H1 (cell line): ENCODE measurements around the gene TMEM40. TPM values are rescaled to one million over a fixed set of nuclear protein-coding genes. Genes with fewer than 3 reads are reported as not detected.
A peak's percentile ranks its signal among the peaks of the same experiment; 100 is the strongest.

Source experiments
- CTCF ChIA-PET: fragments of 300-600 bp; sonication (Branson Sonifier 250); formaldehyde crosslinking; loops from one replicate; lab custom pipeline; 2021; ENCODE audit not compliant: partially characterized antibody; lab: Charles Lee
- POLR2A ChIA-PET: fragments of 300-600 bp; sonication (Branson Sonifier 250); formaldehyde crosslinking; loops from one replicate; lab custom pipeline; 2021; ENCODE audit warnings: inconsistent platforms; ENCODE audit not compliant: partially characterized antibody; lab: Charles Lee
- DNase-seq, 2 experiments: peaks; one replicate each; pipeline versions ENCODE4 v3.0.0 to v3.0.0-alpha.2; 2010 to 2022; ENCODE audit warnings: low spot score in 2 of 2, low read depth in 1 of 2, mixed read lengths in 1 of 2
- FAIRE-seq: peaks from 2 replicates; lab custom pipeline; 2011; peaks lifted over from hg19 to GRCh38; lab: Jason Lieb, UNC
- H2AFZ ChIP-seq: 2 replicates; pipeline ENCODE4 v1.8.1; 2012; ENCODE audit warnings: low read length, inconsistent platforms
- H2AK5ac ChIP-seq: 2 replicates; pipeline ENCODE4 v1.6.1; 2013; ENCODE audit warnings: low read depth, low read length
- H2BK120ac ChIP-seq: replicated peaks from 2 replicates; pipeline ENCODE3; 2013; ENCODE audit warnings: low read depth, low read length, inconsistent platforms
- H2BK12ac ChIP-seq: 2 replicates; pipeline ENCODE4 v1.6.1; 2013; ENCODE audit warnings: low read depth, low read length
- H2BK15ac ChIP-seq: 2 replicates; pipeline ENCODE4 v1.6.1; 2013; ENCODE audit warnings: low read length
- H2BK20ac ChIP-seq: 2 replicates; pipeline ENCODE4 v1.6.1; 2013; ENCODE audit warnings: low read length
- H2BK5ac ChIP-seq: 2 replicates; pipeline ENCODE4 v1.6.1; 2013; ENCODE audit warnings: low read depth, low read length
- H3K14ac ChIP-seq: 2 replicates; pipeline ENCODE4 v1.6.1; 2013; ENCODE audit warnings: inconsistent platforms; ENCODE audit not compliant: insufficient read length
- H3K18ac ChIP-seq: 2 replicates; pipeline ENCODE4 v1.6.1; 2013; ENCODE audit warnings: low read length; ENCODE audit errors: extremely low read depth
- H3K23ac ChIP-seq: 2 replicates; pipeline ENCODE4 v1.6.1; 2013; ENCODE audit warnings: inconsistent platforms; ENCODE audit not compliant: insufficient read length
- H3K23me2 ChIP-seq: 2 replicates; pipeline ENCODE4 v1.6.1; 2013; ENCODE audit warnings: low read depth, low read length
- H3K27ac ChIP-seq: 2 replicates; pipeline ENCODE4 v1.6.1; 2011; ENCODE audit warnings: low read depth, low read length, inconsistent platforms
- H3K27me3 ChIP-seq, 4 experiments: replicated peaks in 1 of 4; 1 replicate in 1 of 4; 2 replicates in 3 of 4; pipeline versions ENCODE4 v1.6.1 to v1.8.1; 2011 to 2013; ENCODE audit warnings: low read length in 3 of 4, mild to moderate bottlenecking in 3 of 4, inconsistent platforms in 2 of 4, mixed read lengths in 2 of 4, moderate library complexity in 1 of 4; ENCODE audit not compliant: control insufficient read depth in 3 of 4, insufficient read depth in 3 of 4; ENCODE audit errors: extremely low read depth in 1 of 4
- H3K36me3 ChIP-seq, 4 experiments: 2 replicates each; pipeline versions ENCODE4 v1.6.1 to v1.8.1; 2011 to 2013; ENCODE audit warnings: mild to moderate bottlenecking in 4 of 4, low read length in 3 of 4, moderate library complexity in 2 of 4, control low read depth in 1 of 4, inconsistent platforms in 1 of 4; ENCODE audit not compliant: insufficient read depth in 4 of 4, control insufficient read depth in 2 of 4
- H3K4ac ChIP-seq: replicated peaks from 2 replicates; pipeline ENCODE3; 2013; ENCODE audit warnings: low read length, low read depth, mixed read lengths, inconsistent platforms; ENCODE audit not compliant: insufficient read length
- H3K4me1 ChIP-seq, 4 experiments: replicated peaks in 1 of 4; 1 replicate in 1 of 4; 2 replicates in 3 of 4; pipeline versions ENCODE4 v1.6.1 to v1.8.1; 2011 to 2013; ENCODE audit warnings: low read length in 3 of 4, inconsistent platforms in 2 of 4, mixed read lengths in 1 of 4; ENCODE audit not compliant: insufficient read depth in 4 of 4, control insufficient read depth in 3 of 4
- H3K4me2 ChIP-seq, 2 experiments: 2 replicates each; pipeline versions ENCODE4 v1.6.1 to v1.8.1; 2011 to 2013; ENCODE audit warnings: low read depth in 2 of 2, low read length in 2 of 2, control low read depth in 1 of 2, inconsistent platforms in 1 of 2, mild to moderate bottlenecking in 1 of 2; ENCODE audit not compliant: insufficient read depth in 1 of 2
- H3K4me3 ChIP-seq, 4 experiments: fragments of 200-600, 300-600 bp in 1 of 4; sonication (generic), shearing (Covaris generic), sonication (Bioruptor Twin) in 1 of 4; 2 replicates each; pipeline versions ENCODE4 v1.5.1 to v1.8.1; 2011 to 2016; ENCODE audit warnings: low read length in 4 of 4, low read depth in 3 of 4, control low read depth in 2 of 4, inconsistent platforms in 2 of 4, mild to moderate bottlenecking in 2 of 4, mixed read lengths in 1 of 4, moderate library complexity in 1 of 4; ENCODE audit not compliant: insufficient read depth in 2 of 4; ENCODE audit errors: extremely low read depth in 1 of 4
- H3K56ac ChIP-seq: replicated peaks from 2 replicates; pipeline ENCODE3; 2013; ENCODE audit warnings: low read depth, mild to moderate bottlenecking, mixed read lengths, low read length, inconsistent platforms; ENCODE audit not compliant: insufficient read length
- H3K79me1 ChIP-seq: 2 replicates; pipeline ENCODE4 v1.6.1; 2013; ENCODE audit warnings: low read depth, low read length, control low read depth
- H3K79me2 ChIP-seq, 2 experiments: 2 replicates each; pipeline versions ENCODE4 v1.6.1 to v1.8.1; 2012 to 2013; ENCODE audit warnings: low read length in 2 of 2, mild to moderate bottlenecking in 2 of 2, inconsistent platforms in 1 of 2; ENCODE audit not compliant: insufficient read depth in 2 of 2, control insufficient read depth in 1 of 2
- H3K9ac ChIP-seq, 4 experiments: replicated peaks in 1 of 4; 1 replicate in 1 of 4; 2 replicates in 3 of 4; pipeline versions ENCODE4 v1.6.1 to v1.8.1; 2011 to 2013; ENCODE audit warnings: low read depth in 3 of 4, low read length in 3 of 4, control low read depth in 2 of 4, mild to moderate bottlenecking in 2 of 4, moderate library complexity in 2 of 4, inconsistent platforms in 1 of 4; ENCODE audit errors: extremely low read depth in 1 of 4
- H3K9me3 ChIP-seq, 2 experiments: 2 replicates each; pipeline versions ENCODE4 v1.6.1 to v1.8.1; 2012 to 2013; ENCODE audit warnings: mild to moderate bottlenecking in 2 of 2, moderate library complexity in 2 of 2, control low read depth in 1 of 2, inconsistent platforms in 1 of 2, low read depth in 1 of 2, low read length in 1 of 2, mixed read lengths in 1 of 2; ENCODE audit not compliant: insufficient read depth in 2 of 2
- H4K20me1 ChIP-seq, 2 experiments: replicated peaks in 1 of 2; 2 replicates each; pipeline versions ENCODE3 to v1.8.1; 2011 to 2013; ENCODE audit warnings: inconsistent platforms in 2 of 2, low read length in 2 of 2, mild to moderate bottlenecking in 1 of 2; ENCODE audit not compliant: insufficient read depth in 2 of 2, control insufficient read depth in 1 of 2
- H4K5ac ChIP-seq: 2 replicates; pipeline ENCODE4 v1.6.1; 2013; ENCODE audit warnings: low read length, low read depth, mixed read lengths, inconsistent platforms; ENCODE audit not compliant: insufficient read length
- H4K8ac ChIP-seq: 2 replicates; pipeline ENCODE4 v1.8.0; 2013; ENCODE audit warnings: mild to moderate bottlenecking, moderate library complexity, low read length, inconsistent platforms; ENCODE audit not compliant: insufficient read depth; ENCODE audit errors: extremely low read depth
- H4K91ac ChIP-seq: replicated peaks from 2 replicates; pipeline ENCODE3; 2013; ENCODE audit warnings: low read length, mixed read lengths, inconsistent platforms; ENCODE audit not compliant: insufficient read length
- ASH2L ChIP-seq: fragments of 200-600, 300-600 bp; sonication (generic); IDR thresholded peaks from one replicate; pipeline ENCODE4 v1.7.1; 2017; ENCODE audit warnings: low read length
- EGR1 ChIP-seq: IDR thresholded peaks from 2 replicates; pipeline ENCODE4 v1.6.1; 2011; ENCODE audit warnings: low read depth, low read length, borderline replicate concordance
- KDM4A ChIP-seq: IDR thresholded peaks from one replicate; pipeline ENCODE4 v1.7.1; 2012; ENCODE audit warnings: low read depth, mild to moderate bottlenecking, moderate library complexity, low read length, inconsistent platforms; ENCODE audit not compliant: severe bottlenecking
- SIX5 ChIP-seq: IDR thresholded peaks from 2 replicates; pipeline ENCODE4 v1.6.1; 2011; ENCODE audit warnings: mild to moderate bottlenecking, low read depth, low read length
- SP4 ChIP-seq: IDR thresholded peaks from 2 replicates; pipeline ENCODE4 v1.6.1; 2012; ENCODE audit warnings: low read length, inconsistent platforms
- TBP ChIP-seq: IDR thresholded peaks from 2 replicates; pipeline ENCODE4 v1.6.1; 2011; ENCODE audit warnings: low read depth, low read length, improper control_type of control experiment
- WGBS, 2 experiments: shearing (Covaris generic) in 1 of 2; methylation state at CpG; one replicate each; pipeline versions ENCODE4 v1.1.6 to v1.1.7; 2013 to 2015; ENCODE audit warnings: low lambda C conversion rate in 2 of 2, mixed read lengths in 2 of 2, inconsistent platforms in 1 of 2, low coverage in 1 of 2, missing lambda C conversion rate in 1 of 2; ENCODE audit not compliant: insufficient replicate concordance in 2 of 2, insufficient coverage in 1 of 2, insufficient read length in 1 of 2; ENCODE audit errors: extremely low coverage in 1 of 2, missing lambda C conversion rate in 1 of 2; 5-methylcytosine and 5-hydroxymethylcytosine counted together
- long read RNA-seq, 2 experiments: library from RNA in 1 of 2; library from capped mRNA in 1 of 2; stranded (forward); transcript quantifications; one replicate each; pipeline ENCODE4 v2.0.0, GENCODE V29; 2021; ENCODE audit warnings: inconsistent platforms in 1 of 2
- polyA minus RNA-seq, 3 experiments: library from RNA; depleted of rRNA, polyadenylated mRNA; stranded (reverse); fragments of >200 nt; gene quantifications; 1 replicate in 2 of 3; 2 replicates in 1 of 3; pipeline ENCODE4 v1.2.3, GENCODE V29; 2011
- polyA plus RNA-seq, 7 experiments: library from polyadenylated mRNA; depleted of rRNA in 3 of 7; stranded (reverse) in 5 of 7; unstranded in 2 of 7; fragments of >200 nt in 5 of 7; fragments of 200-250 nt in 2 of 7; gene quantifications; 1 replicate in 5 of 7; 2 replicates in 1 of 7; 4 replicates in 1 of 7; pipeline versions ENCODE4 v1.2.1 to v1.2.3, GENCODE V29; 2011 to 2013; ENCODE audit warnings: missing spikeins in 2 of 7, mixed read lengths in 2 of 7
- total RNA-seq: library from RNA; stranded (reverse); fragmentation: NEBNext Ultra II Directional; extraction: Animal tissue kit (Norgen Biotek cat#: 25700); gene quantifications from 2 replicates; pipeline ENCODE4 v1.2.1, GENCODE V29; 2021
- TF ChIP-seq, protein P1 (sequence below): IDR thresholded peaks from 2 replicates; pipeline ENCODE4 v1.6.1; 2012; ENCODE audit warnings: low read length, inconsistent platforms

TMEM40 gene, protein sequence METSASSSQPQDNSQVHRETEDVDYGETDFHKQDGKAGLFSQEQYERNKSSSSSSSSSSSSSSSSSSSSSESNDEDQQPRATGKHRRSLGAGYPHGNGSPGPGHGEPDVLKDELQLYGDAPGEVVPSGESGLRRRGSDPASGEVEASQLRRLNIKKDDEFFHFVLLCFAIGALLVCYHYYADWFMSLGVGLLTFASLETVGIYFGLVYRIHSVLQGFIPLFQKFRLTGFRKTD
- total RNA-seq (not detected in 2 replicates), polyA plus RNA-seq (2011; rRNA removed) (0.11 and 0.18 TPM in 2 replicates), polyA minus RNA-seq (2011; rRNA and poly(A)+ RNA removed) (not detected in 2 replicates)
- polyA plus RNA-seq (2011; cell fraction: cytosol; rRNA removed): 0.26 TPM
- 0.57 TPM for polyA plus RNA-seq (2011; cell fraction: nucleus; rRNA removed)
- 0.28 TPM in 1 of 4 replicates, not detected in the others for polyA plus RNA-seq (2012, experiment 1 of 2)
- polyA plus RNA-seq (2012, experiment 2 of 2): not detected
- 0.12 TPM for polyA plus RNA-seq (2013, experiment 1 of 2)
- 0.22 TPM for polyA plus RNA-seq (2013, experiment 2 of 2)
- not detected for polyA minus RNA-seq (2011; cell fraction: cytosol; rRNA and poly(A)+ RNA removed)
- polyA minus RNA-seq (2011; cell fraction: nucleus; rRNA and poly(A)+ RNA removed): not detected
- long read RNA-seq, experiment 1: 0 reads
- long read RNA-seq, experiment 2: 0 reads

DNA sequence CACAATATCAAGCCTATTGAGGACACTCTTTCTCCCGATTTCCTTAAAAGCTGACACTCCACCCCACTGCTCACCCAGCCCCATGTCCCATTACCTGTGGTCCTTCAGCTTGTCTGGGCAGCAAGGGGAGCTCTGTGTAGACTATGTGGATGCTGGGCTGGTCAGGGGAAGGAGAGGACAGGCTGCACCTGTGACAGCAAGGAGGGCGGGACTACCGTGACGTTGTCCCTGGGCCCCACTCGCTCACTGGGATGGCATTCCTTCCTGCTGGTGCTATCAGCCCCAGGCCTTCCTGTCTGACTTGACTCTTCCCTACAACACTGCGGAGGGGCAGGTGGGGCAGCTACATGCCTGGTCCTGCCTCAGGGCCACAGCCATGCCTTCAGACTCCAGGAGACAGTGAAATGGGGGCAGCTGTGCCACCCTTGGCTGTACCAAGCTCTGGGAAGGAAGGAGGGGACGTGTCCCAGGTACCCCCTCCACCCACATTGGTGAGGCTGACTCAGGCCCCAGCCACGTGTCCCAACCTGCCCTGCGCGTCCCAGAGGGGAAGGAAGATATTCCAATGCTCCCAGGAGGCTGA is at the start of gene TMEM40:
TSS of gene TMEM40 (minus strand) at position 163 of the 583 bp plus-strand sequence. CDS start 9,427 bp downstream, outside the sequence.
- WGBS, 2 experiments: 73% methylated on average over 10 of the region's 10 CpGs; no CpG with 5 or more reads in 1 of the 2 experiments
- CTCF ChIA-PET: interaction anchor here (0.5 to 4.5 kb wide), 12 partner anchors 8 to 181 kb away, joined by 3 to 29 read pairs (median 4); no protein-coding TSS in a partner anchor
- Histone ChIP-seq H3K14ac (no peak within 1 kb of the TSS), H3K9ac (no peak within 1 kb of the TSS), H2BK15ac (peak within 1 kb of the TSS; percentile 23; the same call in 1 of the 2 replicates), H3K79me2 (no peaks in the 10 kb centered on the region), H3K36me3 (no peaks in the 10 kb centered on the region), H4K20me1 (no peaks in the 10 kb centered on the region), H3K4me1 (peaks cover 0 to 15% (median 9%) of the 10 kb centered on the region in 4 experiments; a peak in 5 of 7 replicates), H2AK5ac (no peak within 1 kb of the TSS), H3K18ac (no peak within 1 kb of the TSS), H2AFZ (peak within 1 kb of the TSS; percentile 89; the same call in 1 of the 2 replicates), H3K4me3 (no peak within 1 kb of the TSS), H4K5ac (no peak within 1 kb of the TSS), H3K4ac (no peak within 1 kb of the TSS), H2BK12ac (peak within 1 kb of the TSS; percentile 20; the same call in 1 of the 2 replicates), H4K91ac (peak within 1 kb of the TSS; percentile 46), H3K56ac (peak within 1 kb of the TSS; percentile 19), H3K79me1 (no peaks in the 10 kb centered on the region), H3K9me3 (no peaks in the 10 kb centered on the region), H2BK5ac (peak within 1 kb of the TSS; percentile 12; the same call in 1 of the 2 replicates), H4K8ac (no peak within 1 kb of the TSS), H3K27ac (no peak within 1 kb of the TSS), H2BK20ac (no peak within 1 kb of the TSS), H3K27me3 (no peaks in the 10 kb centered on the region), H3K4me2 (no peak within 1 kb of the TSS; a peak in 1 of 4 replicates), H3K23ac (no peak within 1 kb of the TSS), H3K23me2 (peaks cover 3% of the 10 kb centered on the region; the same call in 1 of the 2 replicates), H2BK120ac (no peak within 1 kb of the TSS)
- POLR2A ChIA-PET: interaction anchor here (0.8 to 1.5 kb wide), 6 partner anchors 14 to 176 kb away, joined by 3 to 4 read pairs (median 3); partner anchors contain the start of genes CAND2, RAF1 and RPL32
- DNase-seq (no peak), FAIRE-seq (no peak)
- no peak for TF ChIP-seq SIX5
- TF ChIP-seq ASH2L: no peak
- TF ChIP-seq, protein P1, sequence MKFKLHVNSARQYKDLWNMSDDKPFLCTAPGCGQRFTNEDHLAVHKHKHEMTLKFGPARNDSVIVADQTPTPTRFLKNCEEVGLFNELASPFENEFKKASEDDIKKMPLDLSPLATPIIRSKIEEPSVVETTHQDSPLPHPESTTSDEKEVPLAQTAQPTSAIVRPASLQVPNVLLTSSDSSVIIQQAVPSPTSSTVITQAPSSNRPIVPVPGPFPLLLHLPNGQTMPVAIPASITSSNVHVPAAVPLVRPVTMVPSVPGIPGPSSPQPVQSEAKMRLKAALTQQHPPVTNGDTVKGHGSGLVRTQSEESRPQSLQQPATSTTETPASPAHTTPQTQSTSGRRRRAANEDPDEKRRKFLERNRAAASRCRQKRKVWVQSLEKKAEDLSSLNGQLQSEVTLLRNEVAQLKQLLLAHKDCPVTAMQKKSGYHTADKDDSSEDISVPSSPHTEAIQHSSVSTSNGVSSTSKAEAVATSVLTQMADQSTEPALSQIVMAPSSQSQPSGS: no peak
- no peak for TF ChIP-seq EGR1
- TF ChIP-seq SP4: no peak
- TF ChIP-seq TBP: no peak
- no peak for TF ChIP-seq KDM4A
